ENCODE measurements around the gene GPR173. TPM values are rescaled to one million over a fixed set of nuclear protein-coding genes. Genes with fewer than 3 reads are reported as not detected.

GPR173 gene
- total and polyA plus RNA-seq, 2 experiments from 2014 or later = 1.2 to 3.4 TPM

DNA sequence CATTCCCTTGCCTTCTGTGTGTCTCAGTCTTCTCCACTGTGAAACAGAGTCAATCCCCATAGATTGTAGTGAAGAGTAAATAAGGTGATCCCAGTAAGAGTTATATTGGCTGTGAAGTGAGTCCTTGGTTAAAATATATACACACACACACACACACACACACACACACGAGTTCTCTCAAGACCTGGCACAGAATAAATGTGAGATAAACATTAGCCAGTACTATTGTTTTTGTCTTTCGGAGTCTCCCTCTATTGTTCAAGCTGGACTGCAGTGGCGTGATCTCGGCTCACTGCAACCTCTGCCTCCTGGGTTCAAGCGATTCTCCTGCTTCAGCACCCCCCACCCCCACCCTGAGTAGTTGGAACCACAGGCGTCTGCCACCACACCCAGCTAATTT lies 45.5 kb upstream of the GPR173 start:
- WGBS (ENCODE audit: low lambda C conversion rate, missing lambda C conversion rate) = 75% methylated on average over 5 of the region's 6 CpGs
- H2AFZ ChIP-seq = no peak overlapping the region
- H4K20me1 ChIP-seq (ENCODE audit: insufficient read depth, poor library complexity, severe bottlenecking) = no peaks in the 10 kb centered on the region
- H3K9me2 ChIP-seq (replicated peaks; ENCODE audit: insufficient read depth) = no peaks in the 10 kb centered on the region
- no peak overlapping the region for H3K27ac ChIP-seq
- H3K27me3 ChIP-seq = no peaks in the 10 kb centered on the region
- no peak for DNase-seq (ENCODE audit: low spot score)
- TF ChIP-seq EZH2phosphoT487 (IDR thresholded peaks at IDR 0.05; ENCODE audit: low read depth, severe bottlenecking, unreplicated experiment) (no peak), EZH2 (IDR thresholded peaks at IDR 0.05; ENCODE audit: borderline replicate concordance) (no peak)
- TF ChIP-seq, protein P1, sequence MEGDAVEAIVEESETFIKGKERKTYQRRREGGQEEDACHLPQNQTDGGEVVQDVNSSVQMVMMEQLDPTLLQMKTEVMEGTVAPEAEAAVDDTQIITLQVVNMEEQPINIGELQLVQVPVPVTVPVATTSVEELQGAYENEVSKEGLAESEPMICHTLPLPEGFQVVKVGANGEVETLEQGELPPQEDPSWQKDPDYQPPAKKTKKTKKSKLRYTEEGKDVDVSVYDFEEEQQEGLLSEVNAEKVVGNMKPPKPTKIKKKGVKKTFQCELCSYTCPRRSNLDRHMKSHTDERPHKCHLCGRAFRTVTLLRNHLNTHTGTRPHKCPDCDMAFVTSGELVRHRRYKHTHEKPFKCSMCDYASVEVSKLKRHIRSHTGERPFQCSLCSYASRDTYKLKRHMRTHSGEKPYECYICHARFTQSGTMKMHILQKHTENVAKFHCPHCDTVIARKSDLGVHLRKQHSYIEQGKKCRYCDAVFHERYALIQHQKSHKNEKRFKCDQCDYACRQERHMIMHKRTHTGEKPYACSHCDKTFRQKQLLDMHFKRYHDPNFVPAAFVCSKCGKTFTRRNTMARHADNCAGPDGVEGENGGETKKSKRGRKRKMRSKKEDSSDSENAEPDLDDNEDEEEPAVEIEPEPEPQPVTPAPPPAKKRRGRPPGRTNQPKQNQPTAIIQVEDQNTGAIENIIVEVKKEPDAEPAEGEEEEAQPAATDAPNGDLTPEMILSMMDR (IDR thresholded peaks at IDR 0.05; ENCODE audit: poor library complexity) = no peak
- H3K4me3 ChIP-seq = no peak overlapping the region
- no peaks in the 10 kb centered on the region for H3K9me3 ChIP-seq (ENCODE audit: low read depth)
- no peak overlapping the region for H3K4me2 ChIP-seq
- no peaks in the 10 kb centered on the region for H3K36me3 ChIP-seq (replicated peaks; ENCODE audit: insufficient read depth, low read depth)
- no peaks in the 10 kb centered on the region for H3K4me1 ChIP-seq (ENCODE audit: insufficient read depth)
- no peaks in the 10 kb centered on the region for H3K79me2 ChIP-seq

DNA sequence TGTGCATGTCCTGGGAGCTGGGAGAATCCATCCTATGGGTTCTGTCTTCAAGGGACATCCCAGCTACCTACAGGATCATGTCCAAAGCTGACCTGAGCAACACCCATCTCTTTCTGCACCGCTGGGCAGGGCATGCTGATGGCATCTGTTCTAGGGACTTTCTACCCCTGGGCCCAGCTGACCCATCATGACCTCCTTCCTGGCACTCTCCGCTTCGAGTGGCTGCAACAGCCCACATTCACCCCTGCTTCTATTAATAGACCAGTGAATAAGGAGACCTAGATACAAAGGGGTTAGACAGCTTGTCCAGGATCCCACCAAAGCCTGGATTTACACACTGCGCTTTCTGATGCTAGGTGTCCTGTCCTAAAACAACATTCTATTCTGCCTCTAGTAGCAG lies 44.6 kb upstream of the GPR173 start:
- no peaks in the 10 kb centered on the region for H4K20me1 ChIP-seq (ENCODE audit: insufficient read depth, poor library complexity, severe bottlenecking)
- H2AFZ ChIP-seq = no peak overlapping the region
- H3K9me2 ChIP-seq (replicated peaks; ENCODE audit: insufficient read depth) = no peaks in the 10 kb centered on the region
- no peaks in the 10 kb centered on the region for H3K9me3 ChIP-seq (ENCODE audit: low read depth)
- H3K36me3 ChIP-seq (replicated peaks; ENCODE audit: insufficient read depth, low read depth) = no peaks in the 10 kb centered on the region
- TF ChIP-seq EZH2 (IDR thresholded peaks at IDR 0.05; ENCODE audit: borderline replicate concordance) = no peak
- TF ChIP-seq, protein P1 (IDR thresholded peaks at IDR 0.05; ENCODE audit: poor library complexity) = no peak
- TF ChIP-seq EZH2phosphoT487 (IDR thresholded peaks at IDR 0.05; ENCODE audit: low read depth, severe bottlenecking, unreplicated experiment) = no peak
- H3K4me3 ChIP-seq = no peak overlapping the region
- no peak for DNase-seq (ENCODE audit: low spot score)
- no peak overlapping the region for H3K27ac ChIP-seq
- no peaks in the 10 kb centered on the region for H3K4me1 ChIP-seq (ENCODE audit: insufficient read depth)
- WGBS (ENCODE audit: low lambda C conversion rate, missing lambda C conversion rate) = 78% methylated on average over 4 of the region's 4 CpGs
- H3K4me2 ChIP-seq = no peak overlapping the region
- no peaks in the 10 kb centered on the region for H3K27me3 ChIP-seq
- no peaks in the 10 kb centered on the region for H3K79me2 ChIP-seq

DNA sequence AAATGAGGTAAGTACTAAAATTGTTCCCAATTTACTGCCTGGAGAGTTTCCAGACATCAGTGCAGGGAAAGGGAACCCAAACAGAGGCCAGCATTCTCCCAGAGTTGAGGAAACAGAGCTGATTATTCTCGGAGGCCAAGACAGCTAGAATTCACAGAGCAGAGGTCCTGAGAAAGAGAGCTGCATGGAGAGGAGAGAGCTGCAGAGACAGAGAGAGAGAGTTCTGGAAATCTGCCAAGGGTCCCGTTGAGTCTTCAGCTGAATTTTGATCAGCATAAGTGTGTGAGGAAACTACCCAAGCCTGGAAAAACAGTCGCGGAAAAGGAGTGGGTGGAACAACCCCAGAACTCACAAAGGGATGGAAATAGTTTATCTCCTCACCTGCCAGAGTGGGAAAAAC lies 43.8 kb upstream of the GPR173 start:
- Histone ChIP-seq H2AFZ (no peak overlapping the region), H3K36me3 (replicated peaks; ENCODE audit: insufficient read depth, low read depth) (no peaks in the 10 kb centered on the region), H4K20me1 (ENCODE audit: insufficient read depth, poor library complexity, severe bottlenecking) (no peaks in the 10 kb centered on the region), H3K27ac (no peak overlapping the region), H3K9me2 (replicated peaks; ENCODE audit: insufficient read depth) (no peaks in the 10 kb centered on the region), H3K4me1 (ENCODE audit: insufficient read depth) (no peaks in the 10 kb centered on the region), H3K9me3 (ENCODE audit: low read depth) (no peaks in the 10 kb centered on the region), H3K79me2 (no peaks in the 10 kb centered on the region), H3K27me3 (no peaks in the 10 kb centered on the region), H3K4me2 (no peak overlapping the region), H3K4me3 (no peak overlapping the region)
- TF ChIP-seq EZH2phosphoT487 (IDR thresholded peaks at IDR 0.05; ENCODE audit: low read depth, severe bottlenecking, unreplicated experiment) (no peak), EZH2 (IDR thresholded peaks at IDR 0.05; ENCODE audit: borderline replicate concordance) (no peak)
- TF ChIP-seq, protein P1 (IDR thresholded peaks at IDR 0.05; ENCODE audit: poor library complexity) = no peak
- no peak for DNase-seq (ENCODE audit: low spot score)
- WGBS (ENCODE audit: low lambda C conversion rate, missing lambda C conversion rate) = 59% methylated on average over 4 of the region's 4 CpGs

DNA sequence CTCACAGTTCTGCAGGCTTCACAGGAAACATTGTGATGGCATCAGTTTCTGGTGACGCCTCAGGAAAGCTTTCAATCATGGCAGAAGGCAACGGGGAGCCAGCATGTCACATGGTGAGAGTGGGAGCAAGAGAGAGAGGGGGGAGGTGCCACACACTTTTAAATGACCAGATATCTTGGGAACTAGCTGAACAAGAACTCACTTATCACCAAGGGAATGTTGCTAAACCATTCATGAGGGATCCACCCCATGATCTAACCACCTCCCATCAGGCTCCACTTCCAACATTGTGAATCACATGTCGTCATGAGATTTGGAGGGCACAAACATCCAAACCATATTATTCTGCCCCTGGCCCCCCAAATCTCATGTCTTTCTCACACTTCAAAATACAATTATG lies 43.3 kb upstream of the GPR173 start:
- no peak for DNase-seq (ENCODE audit: low spot score)
- Histone ChIP-seq H3K79me2 (no peaks in the 10 kb centered on the region), H3K4me2 (no peak overlapping the region), H3K9me3 (ENCODE audit: low read depth) (no peaks in the 10 kb centered on the region), H3K27me3 (no peaks in the 10 kb centered on the region), H3K4me3 (no peak overlapping the region), H3K9me2 (replicated peaks; ENCODE audit: insufficient read depth) (no peaks in the 10 kb centered on the region), H3K36me3 (replicated peaks; ENCODE audit: insufficient read depth, low read depth) (no peaks in the 10 kb centered on the region), H3K27ac (no peak overlapping the region), H4K20me1 (ENCODE audit: insufficient read depth, poor library complexity, severe bottlenecking) (no peaks in the 10 kb centered on the region), H2AFZ (no peak overlapping the region), H3K4me1 (ENCODE audit: insufficient read depth) (no peaks in the 10 kb centered on the region)
- 61% methylated on average over 3 of the region's 3 CpGs for WGBS (ENCODE audit: low lambda C conversion rate, missing lambda C conversion rate)
- TF ChIP-seq EZH2 (IDR thresholded peaks at IDR 0.05; ENCODE audit: borderline replicate concordance) (no peak), EZH2phosphoT487 (IDR thresholded peaks at IDR 0.05; ENCODE audit: low read depth, severe bottlenecking, unreplicated experiment) (no peak)
- TF ChIP-seq, protein P1 (IDR thresholded peaks at IDR 0.05; ENCODE audit: poor library complexity) = no peak
